Measurements from ENCODE around the gene PDE6B. TPM values are rescaled to one million over a fixed set of nuclear protein-coding genes. Genes with fewer than 3 reads are reported as not detected.

The PDE6B gene
- total RNA-seq, 1 donor from 2014 or later = 4.2 TPM

DNA sequence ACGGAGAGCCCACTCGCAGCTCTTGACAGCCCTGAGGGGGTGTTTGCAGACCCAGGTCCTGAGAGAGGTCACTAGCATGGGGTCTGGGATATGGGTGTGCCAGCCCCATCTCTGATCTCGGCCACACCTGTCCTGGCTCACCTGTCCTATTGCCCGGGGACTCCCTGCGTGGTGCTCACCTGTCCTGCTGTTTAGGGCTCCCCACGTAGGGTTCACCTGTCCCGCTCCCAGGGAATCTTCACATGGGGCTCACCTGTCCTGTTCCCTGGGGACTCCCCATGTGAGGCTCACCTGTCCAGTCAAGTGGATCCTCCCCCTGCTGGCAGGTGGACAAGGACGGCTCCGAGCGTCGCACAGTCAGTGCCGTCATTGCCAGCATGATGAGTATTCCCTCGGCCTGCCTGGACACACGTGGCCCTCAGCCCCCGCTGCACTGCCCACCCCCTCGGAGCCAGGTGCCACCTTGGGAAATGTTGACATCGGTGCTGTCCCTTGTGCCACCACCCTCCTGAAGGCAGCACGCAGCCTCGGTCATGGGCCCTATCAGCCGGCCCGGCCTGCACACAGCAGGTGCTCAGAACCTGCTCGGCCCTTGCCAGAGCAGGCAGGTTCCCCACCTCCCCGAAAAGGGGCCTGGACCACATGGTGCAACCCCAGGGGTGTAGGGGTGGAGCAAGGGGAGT is 57.3 kb downstream of the PDE6B start:
- no peak for DNase-seq (ENCODE audit: extremely low spot score in 2 of 2)
- no peak for TF ChIP-seq POLR2A (IDR thresholded peaks at IDR 0.05)
- TF ChIP-seq, protein P1, sequence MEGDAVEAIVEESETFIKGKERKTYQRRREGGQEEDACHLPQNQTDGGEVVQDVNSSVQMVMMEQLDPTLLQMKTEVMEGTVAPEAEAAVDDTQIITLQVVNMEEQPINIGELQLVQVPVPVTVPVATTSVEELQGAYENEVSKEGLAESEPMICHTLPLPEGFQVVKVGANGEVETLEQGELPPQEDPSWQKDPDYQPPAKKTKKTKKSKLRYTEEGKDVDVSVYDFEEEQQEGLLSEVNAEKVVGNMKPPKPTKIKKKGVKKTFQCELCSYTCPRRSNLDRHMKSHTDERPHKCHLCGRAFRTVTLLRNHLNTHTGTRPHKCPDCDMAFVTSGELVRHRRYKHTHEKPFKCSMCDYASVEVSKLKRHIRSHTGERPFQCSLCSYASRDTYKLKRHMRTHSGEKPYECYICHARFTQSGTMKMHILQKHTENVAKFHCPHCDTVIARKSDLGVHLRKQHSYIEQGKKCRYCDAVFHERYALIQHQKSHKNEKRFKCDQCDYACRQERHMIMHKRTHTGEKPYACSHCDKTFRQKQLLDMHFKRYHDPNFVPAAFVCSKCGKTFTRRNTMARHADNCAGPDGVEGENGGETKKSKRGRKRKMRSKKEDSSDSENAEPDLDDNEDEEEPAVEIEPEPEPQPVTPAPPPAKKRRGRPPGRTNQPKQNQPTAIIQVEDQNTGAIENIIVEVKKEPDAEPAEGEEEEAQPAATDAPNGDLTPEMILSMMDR (IDR thresholded peaks at IDR 0.05) = no peak
- TF ChIP-seq POLR2AphosphoS5 (IDR thresholded peaks at IDR 0.05; ENCODE audit: insufficient read depth in 1 of 2, low read depth in 1 of 2) = no peak
- Histone ChIP-seq H3K27me3 (no peaks in the 10 kb centered on the region), H3K4me3 (no peak overlapping the region), H3K9me3 (no peaks in the 10 kb centered on the region), H3K36me3 (no peaks in the 10 kb centered on the region), H3K4me1 (peaks cover 48% of the 10 kb centered on the region), H3K27ac (no peak overlapping the region)
- intact Hi-C loops (cut with DNase I) = no loop called here

DNA sequence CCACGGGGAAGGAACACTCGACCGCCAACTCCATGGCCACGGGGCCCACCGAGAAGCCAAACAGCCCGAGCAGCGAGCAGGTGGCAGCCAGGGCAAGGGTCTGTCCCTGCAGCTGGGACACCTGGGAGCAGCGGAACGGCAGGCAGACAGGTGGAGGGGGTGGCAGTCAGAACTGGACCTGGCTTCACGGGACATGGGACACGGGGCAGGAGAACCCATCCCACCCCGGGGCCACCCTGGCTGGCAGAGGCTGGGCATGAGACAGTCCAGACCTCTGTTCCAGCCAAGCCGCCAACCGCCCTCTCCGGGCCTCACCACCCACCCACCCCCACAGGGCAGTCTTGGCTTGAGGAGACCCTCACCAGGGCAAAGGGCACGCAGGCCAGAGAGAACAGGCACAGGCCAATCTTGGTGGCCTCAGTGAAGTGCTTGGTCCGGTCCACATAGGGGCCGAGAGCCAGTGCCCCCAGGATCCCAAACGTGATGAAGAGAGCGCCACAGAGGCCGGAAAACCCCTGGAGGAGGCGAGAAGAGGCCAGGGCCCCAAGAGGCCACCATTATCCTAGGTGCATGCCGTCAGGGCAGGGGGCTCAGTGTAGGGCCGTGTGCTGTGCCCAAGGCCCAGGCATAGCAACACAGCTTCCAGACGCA is 58.0 kb downstream of the PDE6B start:
- no peak overlapping the region for H3K4me3 ChIP-seq
- TF ChIP-seq POLR2AphosphoS5 (IDR thresholded peaks at IDR 0.05; ENCODE audit: insufficient read depth in 1 of 2, low read depth in 1 of 2) (no peak), POLR2A (IDR thresholded peaks at IDR 0.05) (no peak)
- TF ChIP-seq, protein P1 (IDR thresholded peaks at IDR 0.05) = no peak
- no peaks in the 10 kb centered on the region for H3K36me3 ChIP-seq
- H3K27ac ChIP-seq = no peak overlapping the region
- intact Hi-C loops (cut with DNase I) = no loop called here
- DNase-seq (ENCODE audit: extremely low spot score in 2 of 2) = no peak
- no peaks in the 10 kb centered on the region for H3K27me3 ChIP-seq
- H3K9me3 ChIP-seq = no peaks in the 10 kb centered on the region
- peaks cover 53% of the 10 kb centered on the region for H3K4me1 ChIP-seq

DNA sequence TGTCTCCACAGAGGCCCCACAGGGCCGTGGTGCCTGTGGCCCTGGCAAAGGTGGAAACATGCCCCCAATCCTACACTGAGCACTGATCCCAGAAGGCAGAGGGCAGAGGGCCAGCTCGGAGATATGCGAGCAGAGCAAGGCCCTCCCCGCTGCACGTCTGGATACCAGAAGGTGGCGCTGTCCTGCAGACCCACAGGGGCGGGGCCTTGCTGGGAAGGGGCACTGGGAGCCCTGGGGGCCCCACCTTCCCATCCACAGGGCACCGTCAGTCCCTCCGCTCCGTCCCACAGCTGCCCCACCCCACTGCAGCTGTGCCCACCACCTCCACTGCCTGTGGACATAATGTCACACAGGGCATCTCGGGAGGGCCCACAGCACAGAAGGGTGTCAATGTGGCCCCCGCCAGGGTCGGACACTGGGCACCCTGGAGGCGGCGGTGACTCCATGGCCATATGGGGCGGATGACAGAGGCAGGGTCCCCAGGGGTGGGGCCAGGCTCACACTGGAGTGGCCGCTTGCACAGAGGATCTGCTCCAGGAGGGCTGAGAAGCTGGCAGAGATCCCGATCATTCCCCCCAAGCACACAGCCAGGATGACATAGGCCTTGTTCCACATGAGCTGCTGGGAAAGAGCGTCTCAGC is 58.7 kb downstream of the PDE6B start:
- Histone ChIP-seq H3K27ac (no peak overlapping the region), H3K9me3 (no peaks in the 10 kb centered on the region), H3K4me1 (peaks cover 60% of the 10 kb centered on the region), H3K4me3 (no peak overlapping the region), H3K36me3 (no peaks in the 10 kb centered on the region), H3K27me3 (no peaks in the 10 kb centered on the region)
- intact Hi-C loops (cut with DNase I) = no loop called here
- TF ChIP-seq, protein P1 (IDR thresholded peaks at IDR 0.05) = peak in 1 of 3 experiments; percentile 24
- TF ChIP-seq POLR2AphosphoS5 (IDR thresholded peaks at IDR 0.05; ENCODE audit: insufficient read depth in 1 of 2, low read depth in 1 of 2) = no peak
- no peak for DNase-seq (ENCODE audit: extremely low spot score in 2 of 2)

DNA sequence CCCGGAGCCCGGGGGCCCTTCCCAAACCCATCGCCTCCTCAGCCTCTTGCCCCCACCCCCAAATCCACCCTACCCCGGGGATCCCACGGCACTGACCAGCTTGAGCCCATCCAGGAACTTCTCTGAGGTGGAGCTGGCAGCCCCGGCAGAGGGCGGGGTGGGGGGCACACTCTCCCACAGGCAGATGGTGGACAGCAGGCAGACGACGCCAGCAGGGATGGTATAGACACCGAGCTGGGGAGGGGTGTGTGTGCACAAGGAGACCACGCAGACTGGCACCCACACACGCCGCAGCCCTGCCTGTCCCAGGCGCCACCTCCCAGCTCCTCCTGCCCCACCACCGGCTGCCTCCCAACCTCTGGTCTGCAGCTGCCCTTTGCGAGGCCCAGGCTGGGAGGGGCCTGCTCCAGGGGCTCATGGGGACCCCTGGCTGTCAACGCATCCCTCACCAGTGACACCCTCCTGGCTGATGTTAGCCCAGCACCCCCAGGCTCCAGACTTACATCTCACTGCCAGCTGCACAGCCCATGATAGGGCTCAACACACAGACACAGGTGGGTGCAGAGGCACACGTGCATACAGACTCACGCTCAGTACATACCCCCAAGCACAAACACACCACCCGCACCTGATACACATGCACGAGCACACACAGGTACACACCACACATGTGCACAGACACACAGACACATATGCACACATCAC is 59.4 kb downstream of the PDE6B start:
- no peak for DNase-seq (ENCODE audit: extremely low spot score in 2 of 2)
- Histone ChIP-seq H3K36me3 (no peaks in the 10 kb centered on the region), H3K27me3 (no peaks in the 10 kb centered on the region), H3K9me3 (no peaks in the 10 kb centered on the region), H3K4me1 (peaks cover 65% of the 10 kb centered on the region), H3K27ac (no peak overlapping the region), H3K4me3 (no peak overlapping the region)
- TF ChIP-seq, protein P1 (IDR thresholded peaks at IDR 0.05) = no peak
- TF ChIP-seq POLR2AphosphoS5 (IDR thresholded peaks at IDR 0.05; ENCODE audit: insufficient read depth in 1 of 2, low read depth in 1 of 2) (no peak), POLR2A (IDR thresholded peaks at IDR 0.05) (no peak)
- intact Hi-C loops (cut with DNase I) = no loop called here
